HG02981 (cell line): ENCODE results near the gene CARD19.

Experiments
- ATAC-seq: cut with Tn5 transposase; IDR thresholded peaks from one replicate; pipeline ENCODE4 v1.9.1; 2021; ENCODE audit warnings: mild to moderate bottlenecking, moderate library complexity; ENCODE audit not compliant: unreplicated experiment

The CARD19 gene

DNA sequence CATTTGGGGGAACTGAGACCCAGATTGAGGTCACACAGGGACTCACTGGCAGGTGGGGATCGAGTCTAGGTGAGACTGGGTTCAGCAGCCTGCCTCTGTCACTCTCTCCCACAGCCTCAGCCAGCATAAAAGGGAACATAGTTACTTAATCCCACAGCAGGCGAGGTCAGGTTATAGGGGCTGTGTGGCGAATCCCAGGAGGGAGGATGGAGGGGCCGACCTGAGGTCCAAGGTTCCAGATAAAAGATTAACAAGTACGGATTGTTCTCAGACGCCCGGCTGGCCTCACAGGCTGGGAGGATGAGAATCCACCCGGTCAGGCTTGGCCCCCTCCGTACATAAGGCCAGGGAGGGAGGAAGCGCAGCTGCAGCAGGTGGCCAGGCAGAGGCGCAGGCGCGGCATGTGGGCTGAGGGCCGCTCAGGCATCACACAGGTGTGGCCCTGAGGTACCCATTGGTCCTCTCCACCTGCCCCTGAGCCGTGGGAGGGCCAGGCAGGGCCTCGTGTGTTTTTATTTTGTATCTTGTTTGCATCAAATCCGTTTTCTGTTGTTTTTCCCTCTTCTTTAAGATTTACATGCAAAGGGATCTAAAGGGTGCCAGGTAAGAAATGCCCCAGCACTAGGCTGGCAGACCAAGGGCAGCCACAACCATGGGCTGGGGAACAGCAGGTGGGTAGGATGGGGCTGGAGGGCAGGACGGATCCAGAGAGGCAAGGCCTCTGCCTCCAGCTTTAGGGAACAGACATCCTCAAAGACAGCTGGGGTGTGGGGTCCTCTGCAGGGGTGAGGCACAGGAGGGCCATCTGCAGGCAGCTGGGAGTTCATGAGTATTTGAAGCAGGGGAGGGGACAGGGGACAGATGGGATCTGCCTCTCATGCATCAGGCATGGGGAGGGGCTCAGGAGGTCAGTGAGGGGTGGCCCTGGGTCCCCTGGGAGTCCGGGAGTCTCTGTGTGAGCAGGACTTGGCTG lies 33.9 kb upstream of the CARD19 start:
- ATAC-seq: peak; percentile 28

DNA sequence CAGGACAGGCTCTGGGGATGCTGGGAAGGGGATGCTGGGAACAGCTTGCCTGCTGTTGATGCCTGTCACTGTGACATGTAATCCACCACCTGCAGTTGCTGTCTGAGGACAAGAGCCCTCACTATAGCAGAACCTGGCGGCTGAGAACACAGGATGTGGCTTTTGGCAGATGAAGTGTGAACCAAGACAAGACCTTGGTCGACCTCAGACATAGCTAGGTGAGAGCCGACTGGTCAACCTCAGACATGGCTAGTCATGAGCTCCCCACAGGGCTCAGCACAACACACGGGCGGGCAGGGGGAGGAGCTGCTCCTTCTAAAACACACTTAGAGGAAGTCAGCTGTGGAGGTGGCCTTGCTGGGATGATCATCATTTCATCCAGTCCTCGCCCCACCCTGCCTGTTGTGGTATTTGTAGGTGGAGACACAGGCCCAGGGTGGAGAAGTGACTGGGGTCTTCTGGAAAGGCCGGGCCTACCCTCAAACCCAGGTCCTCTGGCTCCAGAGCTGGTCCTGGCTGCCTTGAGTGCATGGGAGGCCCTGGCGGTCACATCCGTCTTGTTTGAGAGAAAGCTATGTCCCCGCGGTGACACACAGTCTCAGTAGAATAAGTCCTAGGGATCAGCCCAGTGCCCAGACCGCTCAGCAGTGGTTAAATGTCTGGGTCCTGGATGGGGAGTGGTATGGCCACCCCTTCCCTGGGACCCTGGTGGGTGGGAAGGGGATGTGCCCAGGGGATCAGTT lies 31.5 kb upstream of the CARD19 start:
- ATAC-seq: peak; percentile 91

DNA sequence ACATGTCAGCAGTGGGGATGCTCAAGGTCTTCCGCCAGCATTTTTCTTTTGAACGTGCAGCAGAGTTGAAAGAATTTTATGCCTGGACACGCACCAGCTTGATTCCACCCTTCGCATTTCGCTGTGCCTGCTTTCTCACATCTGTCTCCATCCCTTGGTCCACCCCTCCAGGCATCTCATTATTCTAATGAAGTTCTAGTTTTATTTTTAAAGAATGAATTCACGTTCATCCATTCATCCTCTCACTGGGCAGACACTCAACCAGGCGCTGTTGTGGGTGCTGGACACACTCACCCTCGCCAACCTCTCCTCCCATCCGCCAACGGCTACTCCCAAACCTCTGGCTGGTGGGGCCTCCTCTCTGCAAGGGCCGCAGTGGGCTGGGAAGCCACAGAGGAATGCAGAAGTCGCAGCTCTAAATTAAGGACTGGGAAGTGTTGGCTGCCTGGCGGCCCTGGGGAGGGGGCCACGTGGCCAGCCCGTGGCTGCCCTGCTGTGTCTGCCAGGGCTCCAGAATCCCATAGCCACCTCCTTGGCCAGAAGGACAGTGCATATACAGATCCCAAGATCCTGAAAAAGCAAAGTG lies 30.8 kb upstream of the CARD19 start:
- ATAC-seq: no peak

DNA sequence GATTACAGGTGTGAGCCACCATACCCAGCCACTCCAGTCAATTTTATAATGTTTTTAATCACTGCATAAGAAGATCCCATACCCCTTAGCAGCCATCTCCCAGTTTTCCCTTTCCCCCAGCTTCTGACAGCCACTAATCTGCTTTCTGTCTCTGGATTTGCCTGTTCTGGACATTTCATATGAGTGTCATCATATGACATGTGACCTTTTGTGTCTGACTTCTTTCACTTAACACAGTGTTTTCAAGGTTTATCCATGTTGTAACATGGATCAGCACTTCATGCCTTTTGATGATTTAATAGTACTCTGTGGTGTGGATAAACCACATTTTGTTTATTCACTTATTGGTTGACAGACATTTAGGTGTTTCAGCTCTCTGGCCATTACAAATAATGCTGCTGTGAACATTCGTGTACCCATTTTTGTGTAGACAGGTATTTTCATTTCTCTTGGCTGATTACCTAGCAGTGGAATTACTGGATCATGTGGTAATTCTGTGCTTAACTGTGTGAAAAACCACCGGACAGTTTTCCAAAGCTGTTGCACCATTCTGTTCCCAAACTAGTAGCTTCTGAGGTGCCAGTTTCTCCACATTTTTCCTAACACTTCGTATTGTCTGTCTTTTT lies 28.9 kb upstream of the CARD19 start:
- no peak for ATAC-seq

DNA sequence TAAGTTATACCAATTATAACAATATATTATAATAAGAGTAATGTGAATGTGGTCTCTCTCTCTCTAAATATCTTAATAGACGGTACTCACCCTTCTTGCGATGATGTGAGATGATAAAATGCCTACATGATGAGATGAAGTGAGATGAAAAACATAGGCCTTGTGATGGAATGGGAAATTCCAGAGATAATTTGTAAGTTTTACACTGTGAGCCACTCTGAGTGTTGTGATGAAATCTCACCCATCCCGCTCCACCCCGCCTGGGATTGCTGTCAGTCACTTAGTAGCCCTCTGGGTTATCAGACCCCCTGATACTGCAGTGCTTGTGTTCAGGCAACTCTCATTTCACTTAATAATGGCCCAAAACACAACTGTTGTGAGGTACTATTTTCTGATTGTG lies 27.1 kb upstream of the CARD19 start:
- ATAC-seq: no peak

DNA sequence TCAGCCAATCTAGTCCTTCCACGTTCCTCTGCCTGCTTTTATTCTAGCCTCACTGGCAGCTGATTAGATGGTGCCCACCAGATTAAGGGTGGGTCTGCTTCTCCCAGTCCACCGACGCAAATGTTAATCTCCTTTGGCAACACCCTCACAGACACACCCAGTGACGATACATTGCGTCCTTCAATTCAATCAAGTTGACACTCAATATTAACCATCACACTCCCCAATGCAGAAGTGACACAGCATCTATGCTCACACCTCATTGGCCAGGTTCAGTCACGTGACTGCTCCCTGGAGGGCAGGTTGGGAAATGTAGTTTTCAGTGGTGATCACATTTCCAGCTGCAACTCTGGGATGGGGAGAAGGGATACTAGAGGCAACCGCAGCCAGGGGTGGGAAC lies 24.6 kb upstream of the CARD19 start:
- no peak for ATAC-seq

DNA sequence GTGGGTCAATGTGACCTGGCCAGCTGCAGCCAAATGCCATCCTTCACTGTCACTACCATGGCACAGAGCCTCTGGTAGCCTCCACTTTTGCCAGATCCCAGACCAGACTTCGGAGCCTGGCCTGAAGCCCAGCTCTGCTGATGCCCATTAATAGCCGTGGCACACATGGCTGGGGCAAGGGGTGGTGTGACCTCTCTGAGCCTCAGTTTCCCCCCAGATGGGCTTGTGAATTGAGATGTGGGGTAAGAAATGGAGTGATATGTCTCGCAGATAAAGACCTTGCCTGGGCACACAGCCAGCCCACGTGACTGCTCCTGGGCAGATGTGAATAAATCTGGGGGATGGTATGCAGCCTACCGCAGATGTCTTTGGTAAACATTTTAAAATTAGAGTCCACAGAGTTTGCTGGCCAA lies 23.6 kb upstream of the CARD19 start:
- no peak for ATAC-seq

DNA sequence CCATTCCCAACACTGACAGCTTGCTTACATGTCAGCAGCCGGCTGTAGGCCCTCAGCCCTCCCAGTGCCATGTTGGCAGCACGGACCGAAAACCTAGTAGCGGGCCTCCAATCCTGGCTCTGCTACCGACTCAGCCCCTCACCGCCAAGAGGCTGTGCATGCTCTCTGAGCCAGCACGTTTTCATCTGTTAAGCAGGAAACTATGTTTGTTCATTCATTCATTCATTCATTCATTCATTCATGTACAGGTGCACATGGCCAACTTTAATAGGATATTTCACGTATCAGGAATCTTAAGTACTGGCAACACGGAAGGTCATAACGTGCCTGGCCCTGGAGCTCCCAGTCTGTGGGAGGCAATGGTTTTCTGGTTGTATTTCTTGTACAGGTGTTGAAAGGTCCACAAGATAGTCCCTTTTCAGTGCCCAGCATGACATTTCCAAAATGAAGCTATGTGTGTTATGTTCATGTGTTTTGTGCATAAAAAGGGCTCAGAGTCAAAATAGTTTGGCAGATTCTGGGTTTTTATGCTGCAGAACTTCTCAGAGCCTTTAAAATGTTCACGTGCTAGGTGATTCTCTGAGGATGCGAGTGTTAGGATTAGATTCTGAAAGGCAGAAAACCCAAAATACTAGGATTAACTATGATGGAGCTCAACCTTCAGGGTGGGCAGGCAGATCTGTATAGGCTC lies 19.8 kb upstream of the CARD19 start:
- no peak for ATAC-seq

DNA sequence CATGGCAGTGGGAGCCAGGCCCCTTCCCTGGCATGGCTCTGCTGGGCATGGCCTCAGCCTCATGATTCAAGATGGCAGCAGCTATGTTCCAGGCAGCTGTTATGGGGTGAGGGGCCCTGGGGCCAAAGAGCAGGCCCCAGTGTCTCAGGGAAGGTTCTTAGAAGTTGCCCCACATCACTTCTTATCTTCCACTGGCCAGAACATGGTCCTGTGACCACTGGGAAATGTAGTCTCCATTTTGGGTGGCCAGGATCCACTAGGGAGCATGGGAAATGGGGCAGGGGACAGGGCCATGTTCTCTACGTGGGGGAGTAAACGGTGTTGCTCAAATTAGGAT lies 19.3 kb upstream of the CARD19 start:
- ATAC-seq: no peak

DNA sequence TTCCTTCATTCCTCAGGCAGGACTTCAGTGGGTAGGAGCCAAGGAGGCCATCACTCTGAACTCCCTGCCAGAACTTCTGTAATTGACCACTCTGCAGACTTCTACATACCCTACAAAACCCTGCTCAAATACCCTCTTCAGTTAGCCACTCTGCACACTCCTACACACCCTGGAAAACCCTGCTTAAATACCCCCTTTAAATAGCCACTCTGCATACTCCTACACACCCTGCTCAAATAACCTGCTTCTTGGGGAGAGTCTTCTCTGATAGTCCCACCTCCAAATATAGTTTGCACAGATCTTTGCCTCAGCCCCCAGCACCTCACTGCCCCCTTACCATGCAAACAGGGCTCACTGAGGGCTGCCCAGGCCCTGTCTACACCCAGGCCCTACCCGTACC lies 18.6 kb upstream of the CARD19 start:
- ATAC-seq: no peak

DNA sequence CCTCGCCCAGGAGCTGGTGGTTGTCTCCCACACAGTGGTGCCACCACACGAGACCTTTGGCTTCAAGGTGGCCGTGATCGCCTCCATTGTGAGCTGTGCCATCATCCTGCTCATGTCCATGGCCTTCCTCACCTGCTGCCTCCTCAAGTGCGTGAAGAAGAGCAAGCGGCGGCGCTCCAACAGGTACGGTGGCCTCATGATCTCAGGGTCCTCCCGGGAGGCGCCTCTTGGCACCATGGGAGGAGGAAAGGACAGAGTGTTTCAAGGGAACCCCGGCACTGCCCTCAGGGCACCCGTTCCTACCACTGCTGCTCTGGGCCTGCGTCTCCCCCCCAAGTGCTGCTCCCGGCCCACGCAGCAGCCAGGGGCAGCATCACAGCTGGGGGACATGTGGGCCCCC lies 18.2 kb upstream of the CARD19 start:
- no peak for ATAC-seq

DNA sequence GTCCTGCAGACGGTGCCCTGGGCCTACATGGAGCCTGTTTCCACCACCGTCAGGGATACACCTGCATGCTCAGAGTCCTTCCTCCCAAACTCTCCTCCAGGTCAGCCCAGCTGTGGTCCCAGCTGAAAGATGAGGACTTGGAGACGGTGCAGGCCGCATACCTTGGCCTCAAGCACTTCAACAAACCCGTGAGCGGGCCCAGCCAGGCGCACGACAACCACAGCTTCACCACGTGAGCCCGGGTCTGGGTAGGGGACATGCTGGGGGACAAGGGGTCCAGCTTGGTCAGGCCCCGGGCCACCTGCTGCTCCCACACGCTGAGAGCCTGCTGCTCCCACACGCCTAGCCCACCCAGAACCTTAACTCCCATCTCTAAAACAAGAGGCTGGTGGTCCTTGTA lies 16.6 kb upstream of the CARD19 start:
- ATAC-seq: no peak

DNA sequence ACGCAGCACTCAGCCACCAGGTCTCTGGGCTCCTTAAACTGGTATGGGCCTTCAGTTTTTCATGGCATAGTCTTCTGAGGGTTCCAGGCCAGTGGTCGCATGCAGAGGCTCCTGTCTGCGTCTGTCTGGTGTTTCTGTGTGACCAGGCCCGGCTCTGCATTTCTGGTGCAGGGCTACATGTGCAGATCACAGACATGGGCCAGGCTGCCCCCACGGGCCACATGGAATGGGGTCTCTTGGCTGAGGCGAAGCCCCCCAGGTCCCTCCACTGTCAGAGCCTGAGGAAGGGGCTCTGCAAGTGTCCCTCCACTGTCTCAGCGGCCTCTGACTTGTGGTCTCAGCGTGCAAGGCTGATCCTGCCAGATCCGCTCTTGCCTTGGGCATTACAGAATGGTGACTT lies 15.6 kb upstream of the CARD19 start:
- no peak for ATAC-seq

DNA sequence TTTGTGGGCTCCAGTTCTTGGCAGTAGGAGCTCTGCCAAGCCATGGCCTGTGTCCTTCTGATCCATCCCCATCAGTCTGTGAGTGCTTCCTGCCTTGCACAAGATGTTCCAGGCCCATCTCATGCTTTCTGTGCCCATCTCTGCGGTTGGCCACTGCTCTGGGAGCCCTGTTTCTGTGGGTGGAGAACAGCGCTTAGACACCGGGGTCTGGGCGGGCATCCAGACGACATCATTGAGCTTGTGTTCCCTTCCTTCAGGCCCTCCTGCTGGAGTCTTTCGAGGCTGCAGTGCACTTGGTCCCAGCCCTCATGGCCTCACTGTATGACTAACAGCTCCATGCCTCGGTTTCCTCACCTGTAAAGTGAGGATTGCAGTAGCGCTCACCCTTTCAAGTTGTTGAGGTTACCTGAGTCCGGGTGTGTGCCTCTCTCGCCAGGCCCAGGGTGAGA lies 14.9 kb upstream of the CARD19 start:
- ATAC-seq: no peak

DNA sequence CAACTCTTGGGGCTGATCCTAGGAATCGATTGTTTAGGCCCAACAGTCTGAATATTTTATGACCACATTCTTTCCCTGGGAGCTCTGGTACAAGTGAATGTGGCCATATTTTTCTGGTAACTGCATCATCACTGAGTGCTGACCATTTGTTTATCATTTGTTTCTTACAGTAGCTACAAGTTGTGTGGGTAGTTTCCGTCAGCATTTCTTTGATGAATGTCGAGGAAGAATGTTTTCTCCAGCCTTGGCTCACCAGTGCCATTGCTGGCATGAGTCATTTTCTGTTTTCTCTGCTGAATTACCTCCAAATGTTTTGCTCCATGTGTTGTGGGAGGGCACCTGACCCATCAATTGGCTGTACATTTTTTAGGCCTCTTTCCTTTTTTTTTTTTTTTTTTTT lies 14.1 kb upstream of the CARD19 start:
- ATAC-seq: no peak

DNA sequence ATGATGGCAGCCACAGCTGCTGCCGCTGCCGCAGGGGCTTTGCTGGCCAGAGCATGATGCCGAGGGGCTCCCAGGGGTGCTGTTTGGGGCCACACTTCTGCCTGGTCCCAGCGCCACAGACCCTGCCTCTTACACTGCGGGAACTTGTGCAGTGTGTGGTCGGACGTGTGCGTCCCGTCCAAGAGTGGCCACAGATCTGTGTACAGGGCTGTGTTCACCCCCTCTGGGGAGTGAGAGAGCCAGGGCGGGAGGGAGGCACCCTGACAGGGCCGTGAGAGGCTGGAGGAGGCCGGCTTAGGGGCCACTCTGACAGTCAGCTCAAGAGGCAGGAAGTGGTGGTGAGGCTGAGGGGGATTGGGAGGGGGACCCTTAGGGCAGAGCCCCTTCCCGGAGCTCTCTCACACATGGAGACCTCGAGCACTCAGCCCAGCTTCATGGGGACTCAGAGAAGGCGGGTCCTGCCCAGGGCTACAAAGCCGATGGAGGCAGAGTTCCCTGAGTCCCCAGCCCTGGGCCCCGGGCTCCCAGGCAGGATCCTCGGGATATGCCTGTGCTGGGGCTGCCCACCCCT lies 13.1 kb upstream of the CARD19 start:
- ATAC-seq: no peak

DNA sequence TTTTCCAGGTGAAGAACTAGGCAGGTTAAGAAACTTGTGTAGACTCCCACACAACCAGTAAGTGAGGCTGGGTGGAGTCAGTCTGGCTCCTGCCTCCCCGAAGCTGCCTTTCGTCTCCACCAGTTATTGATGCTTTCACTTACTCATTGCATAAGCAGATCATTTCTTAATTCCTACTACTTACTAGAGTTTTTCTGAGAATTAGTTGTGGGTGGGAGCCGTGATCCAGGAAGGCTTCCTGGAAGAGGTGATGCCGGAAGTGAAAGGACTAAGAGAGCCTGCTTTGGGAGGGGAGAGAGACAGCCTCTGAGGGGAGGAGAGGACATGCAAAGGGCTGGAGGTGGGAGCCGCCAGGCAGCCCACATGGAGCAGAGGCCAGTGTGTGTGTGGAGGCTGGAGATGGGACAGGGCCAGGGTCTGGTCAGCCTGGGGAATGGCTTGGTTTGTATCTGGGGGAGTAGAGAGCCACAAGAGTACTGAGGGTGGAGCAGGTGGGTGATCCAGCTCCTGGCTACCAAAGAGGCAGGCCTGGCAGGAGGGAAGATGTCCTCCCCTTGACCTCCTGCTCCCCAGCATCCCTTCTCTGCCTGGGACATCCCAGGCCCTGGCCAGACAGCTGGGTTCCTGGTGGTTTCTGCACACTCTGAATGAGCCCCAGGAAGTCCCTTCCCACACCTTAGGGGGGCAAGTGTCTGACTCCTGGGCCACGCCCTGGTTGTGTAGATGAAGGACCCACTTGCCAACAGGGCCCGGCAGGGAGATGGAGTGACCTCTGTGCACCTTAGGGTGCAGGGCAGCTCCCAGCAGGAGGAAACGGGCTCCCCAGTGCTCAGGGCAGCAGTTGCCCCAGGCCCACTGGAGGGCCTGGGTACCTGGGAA lies 12.2 kb upstream of the CARD19 start:
- ATAC-seq: no peak

DNA sequence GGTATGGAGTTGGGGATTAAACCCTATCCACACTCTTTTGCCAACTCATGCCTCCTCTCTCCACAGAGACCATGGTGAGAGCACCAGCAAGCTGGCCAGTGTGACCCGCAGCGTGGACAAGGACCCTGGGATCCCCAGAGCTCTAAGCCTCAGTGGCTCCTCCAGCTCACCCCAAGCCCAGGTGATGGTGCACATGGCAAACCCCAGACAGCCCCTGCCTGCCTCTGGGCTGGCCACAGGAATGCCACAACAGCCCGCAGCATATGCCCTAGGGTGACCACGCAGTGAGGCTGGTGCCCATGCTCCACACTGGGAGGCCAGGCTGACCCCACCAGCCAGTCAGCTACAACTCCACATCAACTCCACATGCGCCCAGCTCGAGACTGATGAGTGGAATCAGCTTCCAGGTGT lies 11.5 kb upstream of the CARD19 start:
- ATAC-seq: no peak

DNA sequence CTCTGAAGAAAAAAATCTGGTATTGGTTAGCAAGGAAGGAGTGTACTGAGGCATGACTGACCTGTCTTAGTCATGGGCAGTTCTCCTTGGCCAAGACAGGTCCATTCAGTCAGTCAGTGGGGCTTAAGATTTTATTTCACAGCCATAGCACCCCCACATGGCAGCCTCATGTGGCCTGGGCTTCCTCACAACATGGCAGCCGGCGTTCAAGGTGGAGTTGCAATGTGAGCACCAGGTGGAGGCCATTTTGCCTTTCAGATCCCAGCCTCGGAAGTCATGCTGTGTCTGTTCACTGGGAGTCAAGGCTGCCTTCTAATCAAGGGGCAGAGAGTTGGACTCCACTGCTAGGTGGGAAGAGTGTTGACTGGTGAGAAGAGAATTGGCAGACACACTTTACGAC lies 10.3 kb upstream of the CARD19 start:
- ATAC-seq: no peak
